NT2/D1 (cell line): Measurements from ENCODE around the gene SMURF1.

ENCODE experiments used
- DNase-seq: peaks from one replicate; pipeline ENCODE4 v3.0.0-alpha.2; 2011; ENCODE audit warnings: low read depth, low spot score
- H3K27me3 ChIP-seq: 2 replicates; pipeline ENCODE4 v1.6.0; 2011; ENCODE audit warnings: mild to moderate bottlenecking; ENCODE audit not compliant: insufficient read length, insufficient read depth
- H3K36me3 ChIP-seq: 2 replicates; pipeline ENCODE4 v1.6.1; 2011; ENCODE audit warnings: mild to moderate bottlenecking, low read length, mixed read lengths; ENCODE audit not compliant: insufficient read depth, insufficient read length
- H3K4me1 ChIP-seq: 2 replicates; pipeline ENCODE4 v1.5.1; 2011; ENCODE audit not compliant: insufficient read depth, insufficient read length
- H3K4me3 ChIP-seq: 2 replicates; pipeline ENCODE4 v1.5.1; 2011; ENCODE audit warnings: low read depth; ENCODE audit not compliant: insufficient read length
- H3K9ac ChIP-seq: 2 replicates; pipeline ENCODE4 v1.6.0; 2011; ENCODE audit warnings: low read depth; ENCODE audit not compliant: insufficient read length
- H3K9me3 ChIP-seq: 2 replicates; pipeline ENCODE4 v1.5.1; 2011; ENCODE audit warnings: mild to moderate bottlenecking, low read length; ENCODE audit not compliant: insufficient read depth
- SUZ12 ChIP-seq: IDR thresholded peaks from 2 replicates; pipeline ENCODE4 v1.6.1; 2011; ENCODE audit not compliant: insufficient read length, insufficient read depth; ENCODE audit errors: extremely low read depth
- YY1 ChIP-seq: IDR thresholded peaks from 2 replicates; pipeline ENCODE4 v1.6.1; 2011; ENCODE audit not compliant: insufficient read length, insufficient read depth
- ZNF274 ChIP-seq: IDR thresholded peaks from 2 replicates; pipeline ENCODE4 v1.6.1; 2011; ENCODE audit warnings: mild to moderate bottlenecking, low read depth, low read length

SMURF1 gene

DNA sequence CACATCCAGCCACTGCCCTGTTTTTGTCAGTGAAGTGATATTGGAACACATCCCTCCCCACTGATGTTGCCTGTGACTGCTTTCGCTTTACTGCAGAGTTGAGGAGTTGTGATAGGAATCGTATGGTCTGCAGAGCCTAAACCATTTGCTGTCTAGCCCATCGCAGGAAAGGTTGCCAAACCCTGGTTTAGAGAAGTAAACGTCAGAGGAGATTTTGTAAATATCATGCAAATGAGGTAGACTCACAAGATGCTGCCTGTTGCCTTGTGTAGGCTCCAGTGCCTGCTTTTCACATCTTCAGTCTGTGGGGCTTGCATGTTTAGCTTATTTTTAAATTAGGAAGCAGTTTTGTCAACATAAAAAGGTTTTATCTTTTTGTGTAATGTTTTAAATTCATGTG, 158.5 kb downstream of the SMURF1 start:
- H3K4me1 ChIP-seq, result no peaks in the 10 kb centered on the region
- H3K36me3 ChIP-seq, result peaks cover 85% of the 10 kb centered on the region
- peaks cover 13% of the 10 kb centered on the region for H3K9me3 ChIP-seq
- no peak overlapping the region for H3K4me3 ChIP-seq
- TF ChIP-seq ZNF274 (no peak), YY1 (no peak)
- H3K27me3 ChIP-seq, result no peaks in the 10 kb centered on the region
- no peak overlapping the region for H3K9ac ChIP-seq
- no peak for DNase-seq

DNA sequence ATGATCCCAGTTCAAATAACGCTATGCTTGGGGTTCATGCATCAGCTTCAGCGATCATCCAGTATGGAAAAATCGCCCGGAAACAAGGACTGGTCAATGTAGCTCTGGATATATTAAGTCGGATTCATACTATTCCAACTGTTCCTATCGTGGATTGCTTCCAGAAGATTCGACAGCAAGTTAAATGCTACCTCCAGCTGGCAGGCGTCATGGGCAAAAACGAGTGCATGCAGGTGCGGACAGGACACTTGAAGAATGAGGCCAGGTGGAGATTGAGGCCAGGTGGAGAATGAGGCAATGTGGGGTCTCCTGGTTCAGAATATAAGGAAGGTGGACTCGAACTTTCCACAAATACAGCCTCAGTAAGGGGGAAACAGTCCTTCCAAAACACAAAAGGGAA, 159.8 kb downstream of the SMURF1 start:
- Histone ChIP-seq H3K27me3 (no peaks in the 10 kb centered on the region), H3K4me3 (no peak overlapping the region), H3K9ac (no peak overlapping the region), H3K4me1 (no peaks in the 10 kb centered on the region), H3K36me3 (peaks cover 84% of the 10 kb centered on the region), H3K9me3 (peaks cover 13% of the 10 kb centered on the region)
- TF ChIP-seq YY1 (no peak), SUZ12 (no peak), ZNF274 (no peak)
- no peak for DNase-seq

DNA sequence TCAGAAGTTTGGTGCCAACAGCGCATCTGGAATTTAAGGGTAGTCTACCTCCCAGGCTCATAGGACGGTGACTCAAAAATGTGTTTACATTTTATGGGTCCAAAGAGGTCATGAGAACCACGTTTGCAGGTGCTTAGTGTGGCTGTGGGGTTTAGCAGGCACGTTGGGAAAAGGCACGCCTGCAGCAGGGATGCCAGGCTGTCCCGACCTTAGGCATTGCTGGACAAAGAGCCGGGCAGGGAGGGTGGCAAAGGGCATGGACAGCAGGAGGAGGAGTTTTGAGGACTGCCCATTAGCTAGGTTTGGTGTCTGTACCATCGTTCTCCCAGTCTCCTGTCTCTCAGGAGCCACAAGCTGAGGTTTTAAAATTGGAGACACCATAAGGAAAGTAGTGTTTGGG, 161.2 kb downstream of the SMURF1 start:
- peaks cover 13% of the 10 kb centered on the region for H3K9me3 ChIP-seq
- no peak for DNase-seq
- TF ChIP-seq SUZ12 (no peak), YY1 (no peak), ZNF274 (no peak)
- no peaks in the 10 kb centered on the region for H3K27me3 ChIP-seq
- H3K9ac ChIP-seq, result no peak overlapping the region
- peaks cover 86% of the 10 kb centered on the region for H3K36me3 ChIP-seq
- no peaks in the 10 kb centered on the region for H3K4me1 ChIP-seq
- H3K4me3 ChIP-seq, result no peak overlapping the region

DNA sequence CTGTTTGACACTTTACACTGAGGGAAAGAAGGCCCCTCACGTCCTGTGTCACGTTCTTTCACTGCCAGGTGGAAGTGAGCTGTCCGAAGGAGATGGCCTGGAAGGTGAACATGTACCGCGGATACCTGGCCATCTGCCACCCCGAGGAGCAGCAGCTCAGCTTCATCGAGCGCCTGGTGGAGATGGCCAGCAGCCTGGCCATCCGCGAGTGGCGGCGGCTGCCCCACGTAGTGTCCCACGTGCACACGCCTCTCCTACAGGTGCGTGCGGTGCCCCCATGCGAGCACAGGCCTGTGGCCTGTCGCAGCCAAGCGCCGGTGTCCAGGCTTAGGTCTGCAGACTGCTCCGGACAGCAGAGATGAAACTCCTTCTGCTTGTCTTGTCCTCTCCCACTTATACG, 162.2 kb downstream of the SMURF1 start:
- Histone ChIP-seq H3K4me1 (no peaks in the 10 kb centered on the region), H3K36me3 (peaks cover 94% of the 10 kb centered on the region), H3K27me3 (no peaks in the 10 kb centered on the region), H3K4me3 (no peak overlapping the region), H3K9me3 (peaks cover 13% of the 10 kb centered on the region), H3K9ac (no peak overlapping the region)
- TF ChIP-seq SUZ12 (no peak), ZNF274 (no peak), YY1 (no peak)
- no peak for DNase-seq

DNA sequence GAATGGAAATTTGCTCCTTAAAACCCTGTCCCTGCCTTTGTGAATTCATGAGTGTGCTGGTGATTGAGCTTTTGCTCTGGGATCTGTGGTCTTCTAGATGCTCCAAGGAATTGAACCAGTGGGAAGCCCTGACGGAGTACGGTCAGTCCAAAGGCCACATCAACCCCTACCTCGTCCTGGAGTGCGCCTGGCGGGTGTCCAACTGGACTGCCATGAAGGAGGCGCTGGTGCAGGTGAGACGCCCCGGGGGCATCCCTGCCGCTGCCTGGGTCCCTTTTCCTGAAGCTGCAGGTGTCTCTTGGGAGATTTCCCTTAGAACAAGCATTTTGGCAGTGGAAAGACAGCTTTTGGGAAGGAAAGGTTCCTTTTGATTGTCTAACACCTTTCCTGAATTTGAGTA, 165.2 kb downstream of the SMURF1 start:
- H3K36me3 ChIP-seq, result peaks cover 96% of the 10 kb centered on the region
- TF ChIP-seq ZNF274, result no peak
- H3K9ac ChIP-seq, result no peak overlapping the region
- no peaks in the 10 kb centered on the region for H3K4me1 ChIP-seq
- DNase-seq, result no peak
- H3K9me3 ChIP-seq, result no peaks in the 10 kb centered on the region
- H3K4me3 ChIP-seq, result no peak overlapping the region
- H3K27me3 ChIP-seq, result no peaks in the 10 kb centered on the region
